K562 (cell line): ENCODE data around the gene ARSK. TPM values are rescaled to one million over a fixed set of nuclear protein-coding genes. Genes with fewer than 3 reads are reported as not detected.

ENCODE experiments used
- ELF1 ChIP-seq: fragments of 200-800 bp; sonication (Bioruptor generic); IDR thresholded peaks from 2 replicates; pipeline ENCODE4 v1.6.1; 2016; ENCODE audit warnings: missing genetic modification characterization, missing compliant biosample characterization
- EZH2 ChIP-seq: IDR thresholded peaks from 2 replicates; pipeline ENCODE4 v1.6.1; 2012; ENCODE audit warnings: low read depth, mild to moderate bottlenecking, inconsistent platforms, low read length, borderline replicate concordance
- FOXK1 ChIP-seq: sonication (generic); formaldehyde crosslinking; IDR thresholded peaks from 2 replicates; pipeline ENCODE4 v1.8.0; 2022; ENCODE audit warnings: missing genetic modification reagents, mild to moderate bottlenecking, borderline replicate concordance
- NCOR1 ChIP-seq: fragments of 450-650 bp; IDR thresholded peaks from 2 replicates; pipeline ENCODE4 v1.6.1; 2016; ENCODE audit warnings: mild to moderate bottlenecking, moderate library complexity
- PRMT5 ChIP-seq: sonication (generic); formaldehyde crosslinking; IDR thresholded peaks from 2 replicates; pipeline ENCODE4 v1.5.0; 2020; ENCODE audit warnings: missing genetic modification reagents
- SREBF1 ChIP-seq: fragments of 150-350 bp; IDR thresholded peaks from 2 replicates; pipeline ENCODE4 v1.6.1; 2014; ENCODE audit warnings: antibody characterized with exemption, low read depth, low read length, borderline replicate concordance
- YY1 ChIP-seq, 3 experiments: IDR thresholded peaks; 2 replicates each; pipeline ENCODE4 v1.6.1; 2011; ENCODE audit warnings: low read length in 2 of 3, mild to moderate bottlenecking in 2 of 3, moderate library complexity in 2 of 3, borderline replicate concordance in 1 of 3, control low read depth in 1 of 3, low read depth in 1 of 3; ENCODE audit not compliant: insufficient read depth in 3 of 3, insufficient replicate concordance in 2 of 3, control insufficient read depth in 1 of 3, insufficient read length in 1 of 3; ENCODE audit errors: extremely low read depth in 1 of 3
- ZKSCAN8 ChIP-seq: fragments of 200-800 bp; sonication (Bioruptor generic); IDR thresholded peaks from 2 replicates; pipeline ENCODE4 v1.6.1; 2016; ENCODE audit warnings: missing genetic modification characterization, missing compliant biosample characterization
- ZNF184 ChIP-seq: sonication (generic); formaldehyde crosslinking; IDR thresholded peaks from 2 replicates; pipeline ENCODE4 v1.5.0; 2020; ENCODE audit warnings: missing genetic modification reagents
- polyA plus RNA-seq, 8 experiments: library from polyadenylated mRNA; depleted of rRNA in 4 of 8; stranded (reverse) in 5 of 8; unstranded in 3 of 8; fragments of >200 nt; fragmentation: Nextera tagmentation in 2 of 8; fragmentation: Illumina TruSeq in 1 of 8; extraction: Ambion mirVana in 2 of 8; extraction: Trizol in 1 of 8; gene quantifications; 2 replicates each; pipeline versions ENCODE4 v1.2.1 to v1.2.3, GENCODE V29; 2011 to 2014; ENCODE audit warnings: inconsistent platforms in 1 of 8, missing spikeins in 1 of 8
- total RNA-seq, 7 experiments: library from RNA; depleted of rRNA in 6 of 7; stranded (reverse); fragments of >200 nt in 6 of 7; fragmentation: Illumina TruSeq in 2 of 7; extraction: Trizol in 2 of 7; gene quantifications; 2 replicates each; pipeline versions ENCODE4 v1.2.1 to v1.2.3, GENCODE V29; 2011 to 2021; ENCODE audit warnings: low replicate concordance in 1 of 7
- TF ChIP-seq, protein P1 (sequence below): sonication (generic); formaldehyde crosslinking; IDR thresholded peaks from 2 replicates; pipeline ENCODE4 v1.8.0; 2023; ENCODE audit warnings: missing genetic modification reagents, mild to moderate bottlenecking, borderline replicate concordance
- TF ChIP-seq, protein P2 (sequence below): fragments of 450-650 bp; IDR thresholded peaks from 2 replicates; pipeline ENCODE4 v1.6.1; 2016; ENCODE audit warnings: low read depth

The ARSK gene
- total and polyA plus RNA-seq, 9 of the 15 experiments (the other 6 are each of a cell fraction or from before 2014, with no cell fraction given): 2.7 to 9.4 (median 7.1) TPM

DNA sequence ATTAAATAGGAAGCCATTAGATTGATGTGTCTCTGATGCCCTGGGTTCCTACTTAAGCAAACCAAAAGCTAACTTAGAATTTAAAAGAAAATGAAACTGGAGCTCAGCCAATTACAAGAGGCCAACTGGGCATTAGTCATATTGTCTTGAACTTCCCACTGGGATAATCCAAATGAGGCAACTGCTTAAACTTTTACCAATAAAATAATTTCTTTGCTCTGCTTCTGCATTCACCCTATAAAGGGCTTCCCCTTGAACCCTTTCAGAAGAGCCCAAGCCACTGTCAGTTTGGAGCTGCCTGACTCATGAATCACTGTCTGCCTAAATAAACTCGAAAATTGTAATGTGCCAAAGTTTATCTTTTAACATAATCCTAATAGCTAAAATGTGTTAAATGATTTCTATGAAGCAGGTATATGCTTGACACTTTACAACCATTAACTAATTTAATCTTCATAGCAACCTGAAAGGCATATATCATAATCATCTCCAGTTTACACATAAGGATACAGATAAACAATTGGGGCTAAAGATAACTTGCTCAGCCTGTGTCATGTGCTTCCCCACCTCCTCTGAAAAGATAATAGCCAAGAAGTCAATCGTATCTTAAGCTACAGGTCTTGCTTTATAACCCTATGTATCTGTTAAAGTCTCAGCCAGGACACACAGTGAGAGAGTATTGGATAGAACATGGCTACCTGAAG lies 76.5 kb downstream of the ARSK start (continued):
- TF ChIP-seq, protein P1, sequence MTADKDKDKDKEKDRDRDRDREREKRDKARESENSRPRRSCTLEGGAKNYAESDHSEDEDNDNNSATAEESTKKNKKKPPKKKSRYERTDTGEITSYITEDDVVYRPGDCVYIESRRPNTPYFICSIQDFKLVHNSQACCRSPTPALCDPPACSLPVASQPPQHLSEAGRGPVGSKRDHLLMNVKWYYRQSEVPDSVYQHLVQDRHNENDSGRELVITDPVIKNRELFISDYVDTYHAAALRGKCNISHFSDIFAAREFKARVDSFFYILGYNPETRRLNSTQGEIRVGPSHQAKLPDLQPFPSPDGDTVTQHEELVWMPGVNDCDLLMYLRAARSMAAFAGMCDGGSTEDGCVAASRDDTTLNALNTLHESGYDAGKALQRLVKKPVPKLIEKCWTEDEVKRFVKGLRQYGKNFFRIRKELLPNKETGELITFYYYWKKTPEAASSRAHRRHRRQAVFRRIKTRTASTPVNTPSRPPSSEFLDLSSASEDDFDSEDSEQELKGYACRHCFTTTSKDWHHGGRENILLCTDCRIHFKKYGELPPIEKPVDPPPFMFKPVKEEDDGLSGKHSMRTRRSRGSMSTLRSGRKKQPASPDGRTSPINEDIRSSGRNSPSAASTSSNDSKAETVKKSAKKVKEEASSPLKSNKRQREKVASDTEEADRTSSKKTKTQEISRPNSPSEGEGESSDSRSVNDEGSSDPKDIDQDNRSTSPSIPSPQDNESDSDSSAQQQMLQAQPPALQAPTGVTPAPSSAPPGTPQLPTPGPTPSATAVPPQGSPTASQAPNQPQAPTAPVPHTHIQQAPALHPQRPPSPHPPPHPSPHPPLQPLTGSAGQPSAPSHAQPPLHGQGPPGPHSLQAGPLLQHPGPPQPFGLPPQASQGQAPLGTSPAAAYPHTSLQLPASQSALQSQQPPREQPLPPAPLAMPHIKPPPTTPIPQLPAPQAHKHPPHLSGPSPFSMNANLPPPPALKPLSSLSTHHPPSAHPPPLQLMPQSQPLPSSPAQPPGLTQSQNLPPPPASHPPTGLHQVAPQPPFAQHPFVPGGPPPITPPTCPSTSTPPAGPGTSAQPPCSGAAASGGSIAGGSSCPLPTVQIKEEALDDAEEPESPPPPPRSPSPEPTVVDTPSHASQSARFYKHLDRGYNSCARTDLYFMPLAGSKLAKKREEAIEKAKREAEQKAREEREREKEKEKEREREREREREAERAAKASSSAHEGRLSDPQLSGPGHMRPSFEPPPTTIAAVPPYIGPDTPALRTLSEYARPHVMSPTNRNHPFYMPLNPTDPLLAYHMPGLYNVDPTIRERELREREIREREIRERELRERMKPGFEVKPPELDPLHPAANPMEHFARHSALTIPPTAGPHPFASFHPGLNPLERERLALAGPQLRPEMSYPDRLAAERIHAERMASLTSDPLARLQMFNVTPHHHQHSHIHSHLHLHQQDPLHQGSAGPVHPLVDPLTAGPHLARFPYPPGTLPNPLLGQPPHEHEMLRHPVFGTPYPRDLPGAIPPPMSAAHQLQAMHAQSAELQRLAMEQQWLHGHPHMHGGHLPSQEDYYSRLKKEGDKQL (CRISPR knock-in tag): no peak
- TF ChIP-seq NCOR1: peak; percentile 37; the same call in 1 of the 2 replicates
- no peak for TF ChIP-seq ZKSCAN8
- no peak for TF ChIP-seq ZNF184 (CRISPR knock-in tag)
- no peak for TF ChIP-seq PRMT5 (CRISPR knock-in tag)
- no peak for TF ChIP-seq FOXK1 (CRISPR knock-in tag)
- TF ChIP-seq, protein P2, sequence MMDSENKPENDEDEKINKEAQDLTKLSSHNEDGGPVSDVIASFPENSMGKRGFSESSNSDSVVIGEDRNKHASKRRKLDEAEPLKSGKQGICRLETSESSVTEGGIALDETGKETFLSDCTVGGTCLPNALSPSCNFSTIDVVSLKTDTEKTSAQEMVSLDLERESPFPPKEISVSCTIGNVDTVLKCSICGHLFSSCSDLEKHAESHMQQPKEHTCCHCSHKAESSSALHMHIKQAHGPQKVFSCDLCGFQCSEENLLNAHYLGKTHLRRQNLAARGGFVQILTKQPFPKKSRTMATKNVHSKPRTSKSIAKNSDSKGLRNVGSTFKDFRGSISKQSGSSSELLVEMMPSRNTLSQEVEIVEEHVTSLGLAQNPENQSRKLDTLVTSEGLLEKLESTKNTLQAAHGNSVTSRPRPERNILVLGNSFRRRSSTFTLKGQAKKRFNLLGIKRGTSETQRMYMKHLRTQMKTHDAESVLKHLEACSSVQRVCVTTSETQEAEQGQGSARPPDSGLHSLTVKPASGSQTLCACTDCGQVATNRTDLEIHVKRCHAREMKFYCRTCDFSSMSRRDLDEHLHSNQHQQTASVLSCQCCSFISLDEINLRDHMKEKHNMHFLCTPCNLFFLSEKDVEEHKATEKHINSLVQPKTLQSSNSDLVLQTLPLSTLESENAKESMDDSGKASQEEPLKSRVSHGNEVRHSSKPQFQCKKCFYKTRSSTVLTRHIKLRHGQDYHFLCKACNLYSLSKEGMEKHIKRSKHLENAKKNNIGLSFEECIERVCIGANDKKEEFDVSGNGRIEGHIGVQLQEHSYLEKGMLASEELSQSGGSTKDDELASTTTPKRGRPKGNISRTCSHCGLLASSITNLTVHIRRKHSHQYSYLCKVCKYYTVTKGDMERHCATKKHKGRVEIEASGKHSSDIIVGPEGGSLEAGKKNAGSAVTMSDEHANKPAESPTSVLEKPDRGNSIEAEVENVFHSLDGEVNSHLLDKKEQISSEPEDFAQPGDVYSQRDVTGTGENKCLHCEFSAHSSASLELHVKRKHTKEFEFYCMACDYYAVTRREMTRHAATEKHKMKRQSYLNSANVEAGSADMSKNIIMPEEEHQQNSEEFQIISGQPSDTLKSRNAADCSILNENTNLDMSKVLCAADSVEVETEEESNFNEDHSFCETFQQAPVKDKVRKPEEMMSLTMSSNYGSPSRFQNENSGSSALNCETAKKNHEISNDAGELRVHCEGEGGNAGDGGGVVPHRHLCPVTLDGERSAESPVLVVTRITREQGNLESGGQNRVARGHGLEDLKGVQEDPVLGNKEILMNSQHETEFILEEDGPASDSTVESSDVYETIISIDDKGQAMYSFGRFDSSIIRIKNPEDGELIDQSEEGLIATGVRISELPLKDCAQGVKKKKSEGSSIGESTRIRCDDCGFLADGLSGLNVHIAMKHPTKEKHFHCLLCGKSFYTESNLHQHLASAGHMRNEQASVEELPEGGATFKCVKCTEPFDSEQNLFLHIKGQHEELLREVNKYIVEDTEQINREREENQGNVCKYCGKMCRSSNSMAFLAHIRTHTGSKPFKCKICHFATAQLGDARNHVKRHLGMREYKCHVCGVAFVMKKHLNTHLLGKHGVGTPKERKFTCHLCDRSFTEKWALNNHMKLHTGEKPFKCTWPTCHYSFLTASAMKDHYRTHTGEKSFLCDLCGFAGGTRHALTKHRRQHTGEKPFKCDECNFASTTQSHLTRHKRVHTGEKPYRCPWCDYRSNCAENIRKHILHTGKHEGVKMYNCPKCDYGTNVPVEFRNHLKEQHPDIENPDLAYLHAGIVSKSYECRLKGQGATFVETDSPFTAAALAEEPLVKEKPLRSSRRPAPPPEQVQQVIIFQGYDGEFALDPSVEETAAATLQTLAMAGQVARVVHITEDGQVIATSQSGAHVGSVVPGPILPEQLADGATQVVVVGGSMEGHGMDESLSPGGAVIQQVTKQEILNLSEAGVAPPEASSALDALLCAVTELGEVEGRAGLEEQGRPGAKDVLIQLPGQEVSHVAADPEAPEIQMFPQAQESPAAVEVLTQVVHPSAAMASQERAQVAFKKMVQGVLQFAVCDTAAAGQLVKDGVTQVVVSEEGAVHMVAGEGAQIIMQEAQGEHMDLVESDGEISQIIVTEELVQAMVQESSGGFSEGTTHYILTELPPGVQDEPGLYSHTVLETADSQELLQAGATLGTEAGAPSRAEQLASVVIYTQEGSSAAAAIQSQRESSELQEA: no peak
- no peak for TF ChIP-seq EZH2
- TF ChIP-seq YY1 (IDR thresholded peaks at IDR 0.05; ENCODE audit: borderline replicate concordance in 1 of 3, control insufficient read depth in 1 of 3, extremely low read depth in 1 of 3, insufficient read depth in 3 of 3, insufficient read length in 1 of 3, insufficient replicate concordance in 2 of 3, low read depth in 1 of 3, low read length in 2 of 3): no peak
- no peak for TF ChIP-seq SREBF1
- TF ChIP-seq ELF1 (tag): no peak
